Fibroblast of lung (primary cell): ENCODE measurements around the gene RACGAP1.

Experiments
- CTCF ChIP-seq, 2 donors: IDR thresholded peaks in 1 of 2; conservative IDR thresholded peaks in 1 of 2; 1 replicate in 1 of 2; 2 replicates in 1 of 2; pipeline ENCODE4 v1.5.1; 2011 to 2012; ENCODE audit warnings: low read length in 2 of 2, control low read depth in 1 of 2, inconsistent platforms in 1 of 2, low read depth in 1 of 2, mild to moderate bottlenecking in 1 of 2
- EZH2 ChIP-seq: IDR thresholded peaks from 2 replicates; pipeline ENCODE4 v1.5.1; 2012; ENCODE audit warnings: low read length, control low read depth, mild to moderate bottlenecking; ENCODE audit errors: missing control alignments

- TF ChIP-seq CTCF (conservative IDR thresholded peaks at IDR 0.05 in 1 of 2, IDR thresholded peaks at IDR 0.05 in 1 of 2; ENCODE audit: low read depth in 1 of 2, low read length in 2 of 2) (no peak), EZH2 (no peak)
Observed at GRCh38 chr12:50047693-50048250, 22.5 kb upstream of the RACGAP1 start.
